Lower leg skin (tissue), 3 donors: Measurements from ENCODE around the gene AHNAK2.

Experiments
- CTCF ChIP-seq, 3 donors: fragments of 450-650 bp; IDR thresholded peaks; one replicate each; pipeline ENCODE4 v1.5.1; 2016; ENCODE audit warnings: antibody characterized with exemption in 3 of 3, mild to moderate bottlenecking in 3 of 3, moderate library complexity in 2 of 3
- POLR2A ChIP-seq, 2 donors: fragments of 450-650 bp; IDR thresholded peaks; one replicate each; pipeline ENCODE4 v1.6.1; 2016 to 2017; ENCODE audit warnings: antibody characterized with exemption in 2 of 2, mild to moderate bottlenecking in 1 of 2, moderate library complexity in 1 of 2

DNA sequence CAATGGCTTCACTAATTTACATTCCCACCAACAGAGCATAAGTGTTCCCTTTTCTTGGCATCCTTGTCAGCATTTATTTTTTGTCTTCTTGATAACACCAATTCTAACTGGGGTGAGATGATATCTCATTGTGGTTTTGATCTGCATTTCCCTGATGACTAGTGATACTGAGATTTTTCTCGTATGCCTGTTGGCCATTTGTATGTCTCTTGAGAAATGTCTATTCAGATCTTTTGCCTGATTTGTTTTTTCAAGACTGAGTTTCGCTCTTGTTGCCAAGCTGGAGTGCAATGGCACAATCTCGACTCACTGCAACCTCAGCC lies 58.2 kb downstream of the AHNAK2 start:
- TF ChIP-seq POLR2A (IDR thresholded peaks at IDR 0.05) (no peak), CTCF (IDR thresholded peaks at IDR 0.05) (no peak)
